Keratinocyte (primary cell): Measurements from ENCODE around the gene SAMD3. TPM values are rescaled to one million over a fixed set of nuclear protein-coding genes. Genes with fewer than 3 reads are reported as not detected.

Experiments
- DNase-seq: peaks from one replicate; pipeline ENCODE4 v3.0.0-alpha.2; 2011; ENCODE audit warnings: low read depth, missing footprints, low spot score
- FAIRE-seq: peaks from 2 replicates; lab custom pipeline; 2011; peaks lifted over from hg19 to GRCh38; lab: Jason Lieb, UNC
- H2AFZ ChIP-seq: 2 replicates; pipeline ENCODE4 v1.6.0; 2012; ENCODE audit warnings: low read length, control low read depth, inconsistent platforms; ENCODE audit not compliant: control insufficient read depth
- H3K27ac ChIP-seq: 2 replicates; pipeline ENCODE4 v1.5.1; 2011; ENCODE audit warnings: low read length; ENCODE audit not compliant: control insufficient read depth, insufficient read depth
- H3K27me3 ChIP-seq: 3 replicates; pipeline ENCODE4 v1.6.0; 2011; ENCODE audit warnings: low read length; ENCODE audit not compliant: control insufficient read depth, insufficient read depth; ENCODE audit errors: extremely low read depth
- H3K36me3 ChIP-seq, 2 experiments: 2 replicates in 1 of 2; 3 replicates in 1 of 2; pipeline ENCODE4 v1.5.1; 2011; ENCODE audit warnings: low read length in 2 of 2, mild to moderate bottlenecking in 1 of 2; ENCODE audit not compliant: control insufficient read depth in 2 of 2, insufficient read depth in 2 of 2; ENCODE audit errors: extremely low read depth in 1 of 2
- H3K4me1 ChIP-seq: 3 replicates; pipeline ENCODE4 v1.5.1; 2011; ENCODE audit warnings: low read length; ENCODE audit not compliant: control insufficient read depth, insufficient read depth; ENCODE audit errors: extremely low read depth
- H3K4me2 ChIP-seq: 3 replicates; pipeline ENCODE4 v1.6.0; 2011; ENCODE audit warnings: low read depth, low read length; ENCODE audit not compliant: control insufficient read depth, insufficient read depth; ENCODE audit errors: extremely low read depth
- H3K4me3 ChIP-seq, 3 experiments: fragments of 200-600 bp in 1 of 3; sonication (generic) in 1 of 3; 2 replicates in 2 of 3; 3 replicates in 1 of 3; pipeline ENCODE4 v1.5.1; 2011 to 2016; ENCODE audit warnings: low read length in 3 of 3, mild to moderate bottlenecking in 3 of 3, control low read depth in 2 of 3, inconsistent platforms in 1 of 3, low read depth in 1 of 3, mixed read lengths in 1 of 3, mixed run types in 1 of 3, moderate library complexity in 1 of 3; ENCODE audit not compliant: control insufficient read depth in 2 of 3, insufficient read depth in 2 of 3; ENCODE audit errors: extremely low read depth in 1 of 3
- H3K79me2 ChIP-seq: 2 replicates; pipeline ENCODE4 v1.6.0; 2012; ENCODE audit warnings: low read length; ENCODE audit not compliant: control insufficient read depth, insufficient read depth
- H3K9ac ChIP-seq: 3 replicates; pipeline ENCODE4 v1.6.0; 2011; ENCODE audit warnings: low read length; ENCODE audit not compliant: control insufficient read depth, insufficient read depth; ENCODE audit errors: extremely low read depth
- H3K9me1 ChIP-seq: 3 replicates; pipeline ENCODE4 v1.6.0; 2011; ENCODE audit warnings: low read length; ENCODE audit not compliant: control insufficient read depth, insufficient read depth; ENCODE audit errors: extremely low read depth
- H3K9me3 ChIP-seq: 2 replicates; pipeline ENCODE4 v1.5.1; 2012; ENCODE audit warnings: low read depth, low read length; ENCODE audit not compliant: control insufficient read depth
- H4K20me1 ChIP-seq: 3 replicates; pipeline ENCODE4 v1.6.0; 2011; ENCODE audit warnings: low read length; ENCODE audit not compliant: control insufficient read depth, insufficient read depth; ENCODE audit errors: extremely low read depth
- CTCF ChIP-seq, 3 experiments: IDR thresholded peaks in 1 of 3; conservative IDR thresholded peaks in 1 of 3; optimal IDR thresholded peaks in 1 of 3; 2 replicates in 2 of 3; 3 replicates in 1 of 3; pipeline versions ENCODE3 to v1.5.1; 2011; ENCODE audit warnings: low read length in 3 of 3, mild to moderate bottlenecking in 3 of 3, moderate library complexity in 2 of 3, control low read depth in 1 of 3, inconsistent platforms in 1 of 3; ENCODE audit not compliant: insufficient read depth in 2 of 3; ENCODE audit errors: extremely low read depth in 1 of 3
- EZH2 ChIP-seq: IDR thresholded peaks from one replicate; pipeline ENCODE4 v1.6.1; 2012; ENCODE audit warnings: inconsistent platforms, mild to moderate bottlenecking, low read length, moderate library complexity
- dilution Hi-C: fragments of 300-500 bp; cut with MboI; formaldehyde crosslinking; loops from one replicate; pipeline ENCODE4 v1.7.0; 2020; ENCODE audit warnings: low sequenced_read_pairs; ENCODE audit not compliant: extremely low pct_ligation_motif_present
- polyA plus RNA-seq, 5 experiments: library from polyadenylated mRNA; depleted of rRNA in 3 of 5; stranded (reverse) in 3 of 5; stranded (forward) in 1 of 5; unstranded in 1 of 5; fragments of >200 nt; gene quantifications; 1 replicate in 1 of 5; 2 replicates in 3 of 5; 3 replicates in 1 of 5; pipeline versions ENCODE4 v1.2.1 to v1.2.3, GENCODE V29; 2011 to 2012; ENCODE audit warnings: missing spikeins in 2 of 5, low read depth in 1 of 5, low replicate concordance in 1 of 5

Gene SAMD3
- polyA plus RNA-seq, 1 donor (not counting 4 experiments of a cell fraction or from before 2014, with no cell fraction given) = 5.4 TPM

- FAIRE-seq = no peak
- Histone ChIP-seq H3K27me3 (no peaks in the 10 kb centered on the region), H2AFZ (no peak overlapping the region)
Observed at GRCh38 chr6:130120731-130121130, 102.0 kb downstream of the SAMD3 start.

GRCh38 chr6:130119211-130119610, 103.5 kb downstream of the SAMD3 start:
- Histone ChIP-seq H3K4me2 (no peak overlapping the region), H2AFZ (no peak overlapping the region), H3K36me3 (no peaks in the 10 kb centered on the region), H3K27ac (no peak overlapping the region), H3K27me3 (no peaks in the 10 kb centered on the region), H3K9ac (no peak overlapping the region), H3K4me3 (no peak overlapping the region), H3K79me2 (no peaks in the 10 kb centered on the region), H4K20me1 (no peaks in the 10 kb centered on the region), H3K4me1 (no peaks in the 10 kb centered on the region), H3K9me3 (no peaks in the 10 kb centered on the region), H3K9me1 (no peaks in the 10 kb centered on the region)
- DNase-seq (no peak), FAIRE-seq (no peak)
- dilution Hi-C loops = no loop called here
- TF ChIP-seq EZH2 (no peak), CTCF (optimal IDR thresholded peaks at IDR 0.05 in 1 of 3, IDR thresholded peaks at IDR 0.05 in 1 of 3, conservative IDR thresholded peaks at IDR 0.05 in 1 of 3; ENCODE audit: extremely low read depth in 1 of 3, insufficient read depth in 2 of 3, low read length in 3 of 3) (no peak)

More at GRCh38 chr6:130120731-130121130, 102.0 kb downstream of the SAMD3 start:
- no peak for TF ChIP-seq CTCF (optimal IDR thresholded peaks at IDR 0.05 in 1 of 3, IDR thresholded peaks at IDR 0.05 in 1 of 3, conservative IDR thresholded peaks at IDR 0.05 in 1 of 3; ENCODE audit: extremely low read depth in 1 of 3, insufficient read depth in 2 of 3, low read length in 3 of 3)
- no peak for TF ChIP-seq EZH2
- no peaks in the 10 kb centered on the region for H4K20me1 ChIP-seq
- no peak overlapping the region for H3K4me2 ChIP-seq
- DNase-seq = no peak
- no peak overlapping the region for H3K27ac ChIP-seq
- no peaks in the 10 kb centered on the region for H3K4me1 ChIP-seq
- no peaks in the 10 kb centered on the region for H3K79me2 ChIP-seq
- H3K36me3 ChIP-seq = no peaks in the 10 kb centered on the region
- H3K9ac ChIP-seq = no peak overlapping the region
- H3K4me3 ChIP-seq = no peak overlapping the region
- H3K9me1 ChIP-seq = no peaks in the 10 kb centered on the region
- dilution Hi-C loops = no loop called here
- H3K9me3 ChIP-seq = no peaks in the 10 kb centered on the region
